Neuronal stem cell (in vitro differentiated cells): Measurements from ENCODE around the gene EXOC3.

ENCODE experiments used
- DNase-seq: peaks from one replicate; pipeline ENCODE4 v3.0.0-alpha.2; 2013; ENCODE audit warnings: low spot score
- H2AFZ ChIP-seq: one replicate; pipeline ENCODE4 v1.6.1; 2013; ENCODE audit warnings: mild to moderate bottlenecking, low read length, inconsistent platforms
- H2AK5ac ChIP-seq: 2 replicates; pipeline ENCODE4 v1.6.1; 2013; ENCODE audit warnings: low read depth, mild to moderate bottlenecking, inconsistent platforms, low read length, moderate library complexity, mixed read lengths
- H2BK120ac ChIP-seq: 2 replicates; pipeline ENCODE4 v1.6.1; 2013; ENCODE audit warnings: low read depth, mild to moderate bottlenecking, inconsistent platforms, low read length, moderate library complexity, mixed read lengths
- H2BK12ac ChIP-seq: one replicate; pipeline ENCODE4 v1.6.1; 2013; ENCODE audit warnings: low read length, inconsistent platforms
- H2BK15ac ChIP-seq: 2 replicates; pipeline ENCODE4 v1.6.1; 2013; ENCODE audit warnings: mild to moderate bottlenecking, low read length, inconsistent platforms, mixed read lengths
- H2BK5ac ChIP-seq: one replicate; pipeline ENCODE4 v1.6.1; 2013; ENCODE audit warnings: inconsistent platforms, mild to moderate bottlenecking, low read length, moderate library complexity
- H3K14ac ChIP-seq: one replicate; pipeline ENCODE4 v1.6.1; 2013; ENCODE audit warnings: low read length, inconsistent platforms
- H3K18ac ChIP-seq: 2 replicates; pipeline ENCODE4 v1.6.1; 2013; ENCODE audit warnings: low read length, inconsistent platforms
- H3K23ac ChIP-seq: 2 replicates; pipeline ENCODE4 v1.6.1; 2013; ENCODE audit warnings: low read depth, mild to moderate bottlenecking, mixed read lengths, low read length, inconsistent platforms; ENCODE audit not compliant: poor library complexity
- H3K27ac ChIP-seq: replicated peaks from 3 replicates; pipeline ENCODE4 v1.5.1; 2013; ENCODE audit warnings: low read length, inconsistent platforms
- H3K27me3 ChIP-seq, 3 experiments: 2 replicates each; pipeline ENCODE4 v1.6.1; 2013; ENCODE audit warnings: low read length in 3 of 3, mild to moderate bottlenecking in 2 of 3, inconsistent platforms in 1 of 3, low read depth in 1 of 3, mixed read lengths in 1 of 3, moderate library complexity in 1 of 3; ENCODE audit not compliant: control insufficient read depth in 3 of 3, insufficient read depth in 3 of 3
- H3K36me3 ChIP-seq, 2 donors: replicated peaks in 1 of 2; 2 replicates each; pipeline ENCODE4 v1.6.1; 2013; ENCODE audit warnings: low read length in 2 of 2; ENCODE audit not compliant: control insufficient read depth in 2 of 2, insufficient read depth in 2 of 2
- H3K4ac ChIP-seq: 2 replicates; pipeline ENCODE4 v1.6.1; 2013; ENCODE audit warnings: inconsistent platforms, mild to moderate bottlenecking, low read length, moderate library complexity
- H3K4me1 ChIP-seq, 2 donors: 1 replicate in 1 of 2; 2 replicates in 1 of 2; pipeline ENCODE4 v1.6.1; 2013; ENCODE audit warnings: low read length in 2 of 2, low read depth in 1 of 2; ENCODE audit not compliant: control insufficient read depth in 2 of 2, insufficient read depth in 1 of 2
- H3K4me2 ChIP-seq: one replicate; pipeline ENCODE4 v1.6.1; 2013; ENCODE audit warnings: mild to moderate bottlenecking, low read length, inconsistent platforms; ENCODE audit not compliant: insufficient read depth, poor library complexity, severe bottlenecking
- H3K4me3 ChIP-seq, 2 donors: 2 replicates each; pipeline ENCODE4 v1.5.1; 2013; ENCODE audit warnings: low read length in 2 of 2, mild to moderate bottlenecking in 2 of 2, inconsistent platforms in 1 of 2, moderate library complexity in 1 of 2
- H3K79me1 ChIP-seq: one replicate; pipeline ENCODE4 v1.6.1; 2013; ENCODE audit warnings: low read depth, mild to moderate bottlenecking, inconsistent platforms, low read length, moderate library complexity
- H3K9ac ChIP-seq: one replicate; pipeline ENCODE4 v1.6.1; 2013; ENCODE audit warnings: mild to moderate bottlenecking, low read depth, low read length, inconsistent platforms; ENCODE audit not compliant: poor library complexity
- H3K9me3 ChIP-seq, 2 donors: replicated peaks in 1 of 2; 2 replicates each; pipeline versions ENCODE3 to v1.6.1; 2013; ENCODE audit warnings: low read length in 2 of 2, mild to moderate bottlenecking in 2 of 2, inconsistent platforms in 1 of 2, low read depth in 1 of 2, mixed read lengths in 1 of 2, moderate library complexity in 1 of 2; ENCODE audit not compliant: control insufficient read depth in 2 of 2, insufficient read depth in 1 of 2
- H4K8ac ChIP-seq: one replicate; pipeline ENCODE4 v1.6.1; 2013; ENCODE audit warnings: low read depth, mild to moderate bottlenecking, inconsistent platforms, low read length, moderate library complexity
- H4K91ac ChIP-seq: one replicate; pipeline ENCODE4 v1.6.1; 2013; ENCODE audit warnings: low read length, low read depth, mild to moderate bottlenecking, inconsistent platforms; ENCODE audit not compliant: poor library complexity
- WGBS, 2 donors: extraction: QIAGEN DNeasy Blood & Tissue Kit; methylation state at CpG; one replicate each; pipeline ENCODE4 v1.1.7; 2013; ENCODE audit warnings: missing lambda C conversion rate in 2 of 2, mixed read lengths in 1 of 2; ENCODE audit not compliant: insufficient read length in 2 of 2, insufficient replicate concordance in 1 of 2; ENCODE audit errors: extremely low coverage in 2 of 2; 5-methylcytosine and 5-hydroxymethylcytosine counted together

Gene EXOC3

GRCh38 chr5:448766-449090 lies 5.8 kb downstream of the EXOC3 start:
- no CpG with 5 or more reads among the region's 12 CpGs for WGBS, 2 donors
- H2BK12ac ChIP-seq: no peak overlapping the region
- H3K14ac ChIP-seq: no peak overlapping the region
- no peak overlapping the region for H4K91ac ChIP-seq
- H3K4me1 ChIP-seq: peaks cover 2 to 4% of the 10 kb centered on the region in 2 donors
- no peak for DNase-seq
- H3K23ac ChIP-seq: peak overlapping the region; percentile 50
- no peak overlapping the region for H3K18ac ChIP-seq
- no peak overlapping the region for H3K4ac ChIP-seq
- H3K27ac ChIP-seq: no peak overlapping the region
- peak overlapping the region; percentile 53 for H3K9ac ChIP-seq
- no peak overlapping the region for H4K8ac ChIP-seq
- no peak overlapping the region for H2BK15ac ChIP-seq
- no peak overlapping the region for H3K4me2 ChIP-seq
- H3K79me1 ChIP-seq: peaks cover 8% of the 10 kb centered on the region
- no peaks in the 10 kb centered on the region for H3K27me3 ChIP-seq
- no peak overlapping the region for H3K4me3 ChIP-seq
- H3K36me3 ChIP-seq: peaks cover 32 to 79% of the 10 kb centered on the region in 2 donors
- H2AK5ac ChIP-seq: no peak overlapping the region
- H2BK120ac ChIP-seq: no peak overlapping the region
- H2BK5ac ChIP-seq: no peak overlapping the region
- peaks cover 9 to 38% of the 10 kb centered on the region in 2 donors for H3K9me3 ChIP-seq
- no peak overlapping the region for H2AFZ ChIP-seq

- Histone ChIP-seq H3K4ac (no peak overlapping the region), H3K18ac (no peak overlapping the region), H3K27ac (no peak overlapping the region), H2BK15ac (no peak overlapping the region), H3K36me3 (peaks cover 36 to 83% of the 10 kb centered on the region in 2 donors), H3K9ac (no peak overlapping the region), H4K91ac (no peak overlapping the region), H3K4me2 (no peak overlapping the region), H3K9me3 (peaks cover 9 to 41% of the 10 kb centered on the region in 2 donors), H3K4me1 (no peaks in the 10 kb centered on the region), H3K79me1 (peaks cover 7% of the 10 kb centered on the region), H2BK120ac (no peak overlapping the region), H4K8ac (no peak overlapping the region), H3K14ac (no peak overlapping the region), H3K23ac (no peak overlapping the region), H3K4me3 (no peak overlapping the region), H2BK12ac (no peak overlapping the region), H2BK5ac (no peak overlapping the region), H2AFZ (no peak overlapping the region), H2AK5ac (no peak overlapping the region), H3K27me3 (no peaks in the 10 kb centered on the region)
- no peak for DNase-seq
- no CpG with 5 or more reads among the region's 5 CpGs for WGBS, 2 donors
These were observed 6.2 kb downstream of the EXOC3 start for GRCh38 chr5:449151-449550.

GRCh38 chr5:451587-452458 lies 8.8 kb downstream of the EXOC3 start:
- Histone ChIP-seq H3K27me3 (no peaks in the 10 kb centered on the region), H3K18ac (no peak overlapping the region), H2BK5ac (no peak overlapping the region), H4K8ac (no peak overlapping the region), H2AK5ac (no peak overlapping the region), H2AFZ (no peak overlapping the region), H3K4me2 (no peak overlapping the region), H3K79me1 (peaks cover 10% of the 10 kb centered on the region), H3K4me3 (no peak overlapping the region), H2BK12ac (no peak overlapping the region), H3K36me3 (peaks cover 47 to 99% of the 10 kb centered on the region in 2 donors), H2BK15ac (no peak overlapping the region), H3K23ac (no peak overlapping the region), H2BK120ac (no peak overlapping the region), H3K4ac (no peak overlapping the region), H4K91ac (no peak overlapping the region), H3K4me1 (peaks cover 0 to 7% of the 10 kb centered on the region in 2 donors), H3K9me3 (peaks cover 9 to 46% of the 10 kb centered on the region in 2 donors), H3K27ac (no peak overlapping the region), H3K9ac (no peak overlapping the region), H3K14ac (no peak overlapping the region)
- WGBS, 2 donors: no CpG with 5 or more reads among the region's 5 CpGs
- no peak for DNase-seq

GRCh38 chr5:452978-453710 lies 10.2 kb downstream of the EXOC3 start:
- no peak for DNase-seq
- H3K4ac ChIP-seq: no peak overlapping the region
- H2BK12ac ChIP-seq: no peak overlapping the region
- H2AK5ac ChIP-seq: no peak overlapping the region
- H3K4me2 ChIP-seq: no peak overlapping the region
- no peaks in the 10 kb centered on the region for H3K27me3 ChIP-seq
- no peak overlapping the region for H2BK5ac ChIP-seq
- WGBS, 2 donors: no CpG with 5 or more reads among the region's 17 CpGs
- no peak overlapping the region for H3K4me3 ChIP-seq
- no peak overlapping the region for H4K91ac ChIP-seq
- H3K9me3 ChIP-seq: peaks cover 9 to 46% of the 10 kb centered on the region in 2 donors
- no peak overlapping the region for H2BK120ac ChIP-seq
- peak overlapping the region; percentile 33 for H4K8ac ChIP-seq
- H3K9ac ChIP-seq: no peak overlapping the region
- no peak overlapping the region for H3K14ac ChIP-seq
- no peak overlapping the region for H2BK15ac ChIP-seq
- peak overlapping the region; percentile 4 for H3K23ac ChIP-seq
- peaks cover 0 to 7% of the 10 kb centered on the region in 2 donors for H3K4me1 ChIP-seq
- no peak overlapping the region for H2AFZ ChIP-seq
- no peak overlapping the region for H3K27ac ChIP-seq
- peaks cover 48 to 99% of the 10 kb centered on the region in 2 donors for H3K36me3 ChIP-seq
- peaks cover 10% of the 10 kb centered on the region for H3K79me1 ChIP-seq
- H3K18ac ChIP-seq: no peak overlapping the region
